MCF 10A (cell line): ENCODE data around the gene HAO2. TPM values are rescaled to one million over a fixed set of nuclear protein-coding genes. Genes with fewer than 3 reads are reported as not detected.
"Not testable (repeated sequence)": the region's sequence is repeated elsewhere in the genome, so short reads cannot be mapped to it uniquely, and the experiment has no call there.

ENCODE experiments used
- BruUV-seq: library from RNA; stranded (reverse); fragments of 400-500 nt; replicated peaks from 2 replicates; lab custom pipeline; 2021; lab: Mats Ljungman, UMichigan
- CTCF ChIA-PET: fragments of 300-600 bp; sonication (Branson Sonifier 250); formaldehyde crosslinking; extraction: SDS; loops from one replicate; lab custom pipeline; 2021; ENCODE audit warnings: antibody characterized with exemption, inconsistent platforms; lab: Yijun Ruan, JAX
- POLR2A ChIA-PET: fragments of 300-600, 350-650 bp; sonication (Branson Sonifier 250); formaldehyde crosslinking; extraction: SDS; loops from one replicate; lab custom pipeline; 2020; ENCODE audit warnings: antibody characterized with exemption, inconsistent platforms; lab: Yijun Ruan, JAX
- DNase-seq: peaks from one replicate; pipeline ENCODE4 v3.0.0-alpha.2; 2018; ENCODE audit not compliant: unreplicated experiment
- H3K27ac Mint-ChIP-seq: one replicate; pipeline ENCODE4 v1.8.0; 2022; ENCODE audit warnings: mild to moderate bottlenecking, low read depth, mixed read lengths; ENCODE audit not compliant: unreplicated experiment
- H3K27me3 Mint-ChIP-seq: one replicate; pipeline ENCODE4 v1.8.0; 2022; ENCODE audit warnings: mixed read lengths; ENCODE audit not compliant: insufficient read depth, unreplicated experiment
- H3K36me3 Mint-ChIP-seq: one replicate; pipeline ENCODE4 v1.8.0; 2022; ENCODE audit warnings: mild to moderate bottlenecking, moderate library complexity, mixed read lengths; ENCODE audit not compliant: insufficient read depth, unreplicated experiment
- H3K4me1 Mint-ChIP-seq: one replicate; pipeline ENCODE4 v1.8.0; 2022; ENCODE audit warnings: mixed read lengths; ENCODE audit not compliant: insufficient read depth, unreplicated experiment
- H3K4me3 Mint-ChIP-seq: one replicate; pipeline ENCODE4 v1.8.0; 2022; ENCODE audit warnings: mild to moderate bottlenecking, moderate library complexity, mixed read lengths; ENCODE audit not compliant: unreplicated experiment
- H3K9me3 Mint-ChIP-seq: one replicate; pipeline ENCODE4 v1.8.0; 2022; ENCODE audit warnings: mixed read lengths; ENCODE audit not compliant: unreplicated experiment
- intact Hi-C: fragments of 100-400 bp; cut with micrococcal nuclease; formaldehyde crosslinking; loops from 2 replicates; pipeline ENCODE4 v1.14.1; 2022
- total RNA-seq: library from RNA; stranded (reverse); gene quantifications from 2 replicates; pipeline ENCODE4 v1.2.3, GENCODE V29; 2022
- TF ChIP-seq, protein P1 (sequence below): fragments of 200-600 bp; IDR thresholded peaks from one replicate; pipeline ENCODE4 v1.8.0; 2022; ENCODE audit warnings: antibody characterized with exemption, mild to moderate bottlenecking; ENCODE audit not compliant: unreplicated experiment

Gene HAO2
- total RNA-seq, 1 experiment from 2014 or later, result not detected

DNA sequence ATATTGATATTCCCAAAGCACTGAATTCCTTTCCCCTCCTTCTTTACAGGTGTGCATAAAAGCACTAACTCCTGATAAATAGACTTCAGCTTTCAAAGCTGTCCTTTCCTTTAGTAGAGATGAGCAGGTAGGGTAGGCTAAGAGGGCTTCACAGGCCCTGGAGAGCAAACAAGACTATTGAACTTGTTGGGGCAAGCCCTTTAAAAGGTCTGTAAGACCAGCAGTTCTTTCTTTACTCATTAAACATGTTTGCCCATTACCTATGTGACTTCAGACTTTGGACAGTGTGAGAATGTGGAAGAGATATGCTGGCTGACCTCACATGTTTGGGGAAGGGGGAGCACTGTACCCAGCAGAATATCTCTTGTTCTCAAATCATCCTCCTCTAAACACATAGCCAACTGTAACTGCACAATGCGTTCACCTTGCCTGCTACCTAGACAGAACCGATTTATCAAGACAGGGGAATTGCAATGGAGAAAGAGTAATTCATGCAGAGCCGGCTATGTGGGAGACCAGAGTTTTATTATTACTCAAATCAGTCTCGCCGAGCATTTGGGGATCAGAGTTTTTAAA is 27.1 kb upstream of the HAO2 start:
- Mint-ChIP-seq H3K4me3 (no peak overlapping the region), H3K9me3 (no peaks in the 10 kb centered on the region), H3K27me3 (no peaks in the 10 kb centered on the region), H3K27ac (no peak overlapping the region), H3K36me3 (no peaks in the 10 kb centered on the region), H3K4me1 (no peaks in the 10 kb centered on the region)
- BruUV-seq, result no TSS peak
- TF ChIP-seq, protein P1, sequence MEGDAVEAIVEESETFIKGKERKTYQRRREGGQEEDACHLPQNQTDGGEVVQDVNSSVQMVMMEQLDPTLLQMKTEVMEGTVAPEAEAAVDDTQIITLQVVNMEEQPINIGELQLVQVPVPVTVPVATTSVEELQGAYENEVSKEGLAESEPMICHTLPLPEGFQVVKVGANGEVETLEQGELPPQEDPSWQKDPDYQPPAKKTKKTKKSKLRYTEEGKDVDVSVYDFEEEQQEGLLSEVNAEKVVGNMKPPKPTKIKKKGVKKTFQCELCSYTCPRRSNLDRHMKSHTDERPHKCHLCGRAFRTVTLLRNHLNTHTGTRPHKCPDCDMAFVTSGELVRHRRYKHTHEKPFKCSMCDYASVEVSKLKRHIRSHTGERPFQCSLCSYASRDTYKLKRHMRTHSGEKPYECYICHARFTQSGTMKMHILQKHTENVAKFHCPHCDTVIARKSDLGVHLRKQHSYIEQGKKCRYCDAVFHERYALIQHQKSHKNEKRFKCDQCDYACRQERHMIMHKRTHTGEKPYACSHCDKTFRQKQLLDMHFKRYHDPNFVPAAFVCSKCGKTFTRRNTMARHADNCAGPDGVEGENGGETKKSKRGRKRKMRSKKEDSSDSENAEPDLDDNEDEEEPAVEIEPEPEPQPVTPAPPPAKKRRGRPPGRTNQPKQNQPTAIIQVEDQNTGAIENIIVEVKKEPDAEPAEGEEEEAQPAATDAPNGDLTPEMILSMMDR, result no peak
- ChIA-PET CTCF (no interaction called here), POLR2A (no interaction called here)
- intact Hi-C loops, result no loop called here
- no peak for DNase-seq

DNA sequence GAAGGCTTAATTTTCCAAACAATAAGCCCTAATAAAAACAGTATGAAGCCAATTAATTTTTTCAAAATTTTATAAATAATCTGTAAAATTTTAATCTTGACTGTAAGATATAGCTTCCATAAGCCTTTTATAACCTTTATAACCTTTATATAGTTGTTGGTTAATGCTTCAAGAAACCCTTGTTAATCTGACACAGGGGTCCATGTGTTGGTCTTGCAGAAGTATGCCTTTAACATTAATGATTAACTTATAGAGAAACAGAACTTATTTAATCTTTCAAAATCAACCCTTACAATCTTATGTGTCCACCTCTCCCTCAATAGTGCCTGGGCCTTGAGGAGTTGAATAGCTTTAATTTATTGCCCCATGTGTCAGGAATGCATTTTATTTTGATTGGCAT is 23.2 kb upstream of the HAO2 start:
- no peak overlapping the region for H3K27ac Mint-ChIP-seq
- CTCF ChIA-PET, result interaction anchor here (0.6 to 1.7 kb wide), 3 partner anchors 22 to 1237 kb away, joined by 3 to 5 read pairs (median 4); no protein-coding TSS in a partner anchor
- no peaks in the 10 kb centered on the region for H3K9me3 Mint-ChIP-seq
- H3K36me3 Mint-ChIP-seq, result no peaks in the 10 kb centered on the region
- no peaks in the 10 kb centered on the region for H3K4me1 Mint-ChIP-seq
- no peaks in the 10 kb centered on the region for H3K27me3 Mint-ChIP-seq
- POLR2A ChIA-PET, result no interaction called here
- H3K4me3 Mint-ChIP-seq, result no peak overlapping the region
- intact Hi-C loops, result no loop called here
- TF ChIP-seq, protein P1, result no peak
- no TSS peak for BruUV-seq
- DNase-seq, result no peak

DNA sequence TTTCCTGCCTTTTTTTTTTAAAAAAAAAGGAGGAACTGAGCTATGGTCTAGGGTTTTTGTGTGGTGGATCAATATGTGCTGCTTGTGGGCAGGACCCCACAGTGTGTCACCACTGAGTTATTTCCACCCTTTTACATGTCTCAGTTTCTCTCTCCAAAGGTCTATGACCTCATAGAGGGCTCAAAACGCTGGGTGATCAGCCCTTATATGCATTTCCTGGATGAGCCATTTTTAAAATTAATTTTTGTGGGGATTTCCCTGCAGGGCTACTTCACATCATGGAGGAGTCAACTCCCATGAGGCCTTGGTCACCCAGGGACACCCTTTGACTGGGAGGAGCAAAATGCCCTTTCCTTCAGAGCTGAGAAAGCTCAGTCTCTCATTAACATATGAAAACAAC is 20.7 kb upstream of the HAO2 start:
- ChIA-PET CTCF (interaction anchor here (0.6 kb wide), 1 partner anchor 13 kb away, joined by 3 read pairs; no protein-coding TSS in a partner anchor), POLR2A (interaction anchor here (0.6 to 1.5 kb wide), 3 partner anchors 11 to 36 kb away, joined by 3 to 4 read pairs (median 3); no protein-coding TSS in a partner anchor)
- intact Hi-C loops, result no loop called here
- BruUV-seq, result no TSS peak
- H3K27ac Mint-ChIP-seq, result no peak overlapping the region
- no peaks in the 10 kb centered on the region for H3K27me3 Mint-ChIP-seq
- no peak for DNase-seq
- no peaks in the 10 kb centered on the region for H3K4me1 Mint-ChIP-seq
- TF ChIP-seq, protein P1, result no peak
- no peak overlapping the region for H3K4me3 Mint-ChIP-seq
- H3K36me3 Mint-ChIP-seq, result no peaks in the 10 kb centered on the region
- H3K9me3 Mint-ChIP-seq, result no peaks in the 10 kb centered on the region

DNA sequence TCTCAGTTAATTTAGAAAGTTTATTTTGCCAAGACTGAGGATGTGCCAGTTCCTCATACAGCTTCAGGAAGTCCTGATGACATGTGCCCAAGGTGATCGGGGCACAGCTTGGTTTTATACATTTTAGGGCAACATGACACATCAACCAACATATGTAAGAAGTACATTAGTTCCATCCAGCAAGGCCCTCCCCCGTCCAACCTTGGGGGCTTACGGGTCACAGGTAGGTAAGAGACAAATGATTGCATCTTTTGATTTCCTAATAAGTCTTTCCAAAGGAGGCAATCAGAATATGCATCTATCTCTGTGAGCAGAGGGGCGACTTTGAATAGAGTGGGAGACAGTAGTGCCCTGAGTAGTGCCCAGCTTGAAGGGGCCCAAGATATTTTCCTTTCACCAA is 19.6 kb upstream of the HAO2 start:
- POLR2A ChIA-PET, result interaction anchor here (0.7 to 1.1 kb wide), 2 partner anchors 10 to 35 kb away, joined by 3 to 4 read pairs; no protein-coding TSS in a partner anchor
- Mint-ChIP-seq H3K27ac (no peak overlapping the region), H3K4me3 (no peak overlapping the region), H3K27me3 (no peaks in the 10 kb centered on the region), H3K4me1 (no peaks in the 10 kb centered on the region), H3K36me3 (no peaks in the 10 kb centered on the region), H3K9me3 (no peaks in the 10 kb centered on the region)
- intact Hi-C loops, result no loop called here
- CTCF ChIA-PET, result no interaction called here
- BruUV-seq, result no TSS peak
- TF ChIP-seq, protein P1, result no peak
- no peak for DNase-seq

DNA sequence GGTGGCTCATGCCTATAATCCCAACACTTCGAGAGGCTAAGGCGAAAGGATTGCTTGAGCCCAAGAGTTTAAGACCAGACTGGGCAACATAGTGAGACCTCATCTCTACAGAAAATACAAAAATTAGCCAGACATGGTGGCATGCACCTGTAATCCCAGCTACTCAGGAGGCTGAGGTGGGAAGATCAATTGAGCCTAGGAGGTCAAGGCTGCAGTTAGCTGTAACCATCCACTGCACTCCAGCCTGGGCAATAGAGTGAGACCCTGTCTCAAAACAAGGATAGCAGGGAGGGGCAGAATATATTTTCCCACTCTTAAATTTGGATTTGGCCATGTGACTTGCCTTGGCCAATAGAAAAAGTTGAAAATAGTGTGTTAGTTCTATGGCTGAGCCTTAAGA is 17.7 kb upstream of the HAO2 start:
- H3K4me3 Mint-ChIP-seq, H3K27me3 Mint-ChIP-seq, H3K9me3 Mint-ChIP-seq, H3K36me3 Mint-ChIP-seq, BruUV-seq, H3K4me1 Mint-ChIP-seq, H3K27ac Mint-ChIP-seq, POLR2A ChIA-PET, DNase-seq, intact Hi-C loops: not testable (repeated sequence)
- CTCF ChIA-PET, result interaction anchor here (0.8 to 1.3 kb wide), 2 partner anchors 17 to 75 kb away, joined by 3 to 4 read pairs; no protein-coding TSS in a partner anchor
